ENCODE measurements around the gene TRANK1.

TRANK1 gene

GRCh38 chr3:36944641-36945270 is at the start of gene TRANK1:
Gene TRANK1 (minus strand): TSS chr3:36945054. CDS start chr3:36944809, 245 bp downstream.
- in situ Hi-C loops (cut with HindIII; ENCODE audit: low pct_unique_long_range_greater_than_20kb, low sequenced_read_pairs) = no loop called here
- TF ChIP-seq JUND (IDR thresholded peaks at IDR 0.05; ENCODE audit: low read depth) = no peak
- peak in 1 of 2 experiments; percentile 42 for DNase-seq (ENCODE audit: low read depth in 1 of 2, low spot score in 1 of 2)

GRCh38 chr3:36993326-36994283 is 48.8 kb upstream of the TRANK1 start, which contains the start of gene MLH1:
Gene MLH1 (plus strand): TSS chr3:36993518. CDS start chr3:36993548, 30 bp downstream.
- TF ChIP-seq JUND (IDR thresholded peaks at IDR 0.05; ENCODE audit: low read depth) = no peak
- DNase-seq (ENCODE audit: low read depth in 1 of 2, low spot score in 1 of 2) = peak; percentile 79 to 100
- in situ Hi-C loops (cut with HindIII; ENCODE audit: low pct_unique_long_range_greater_than_20kb, low sequenced_read_pairs) = no loop called here

DNA sequence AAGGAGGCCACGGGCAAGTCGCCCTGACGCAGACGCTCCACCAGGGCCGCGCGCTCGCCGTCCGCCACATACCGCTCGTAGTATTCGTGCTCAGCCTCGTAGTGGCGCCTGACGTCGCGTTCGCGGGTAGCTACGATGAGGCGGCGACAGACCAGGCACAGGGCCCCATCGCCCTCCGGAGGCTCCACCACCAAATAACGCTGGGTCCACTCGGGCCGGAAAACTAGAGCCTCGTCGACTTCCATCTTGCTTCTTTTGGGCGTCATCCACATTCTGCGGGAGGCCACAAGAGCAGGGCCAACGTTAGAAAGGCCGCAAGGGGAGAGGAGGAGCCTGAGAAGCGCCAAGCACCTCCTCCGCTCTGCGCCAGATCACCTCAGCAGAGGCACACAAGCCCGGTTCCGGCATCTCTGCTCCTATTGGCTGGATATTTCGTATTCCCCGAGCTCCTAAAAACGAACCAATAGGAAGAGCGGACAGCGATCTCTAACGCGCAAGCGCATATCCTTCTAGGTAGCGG is 48.0 kb upstream of the TRANK1 start, which contains the start of gene EPM2AIP1:
Gene EPM2AIP1 (minus strand): TSS at position 326 of the 520 bp plus-strand sequence. CDS start 54 bp downstream, at position 272.
- in situ Hi-C loops (cut with HindIII; ENCODE audit: low pct_unique_long_range_greater_than_20kb, low sequenced_read_pairs) = no loop called here
- no peak for TF ChIP-seq JUND (IDR thresholded peaks at IDR 0.05; ENCODE audit: low read depth)
- DNase-seq (ENCODE audit: low read depth in 1 of 2, low spot score in 1 of 2) = peak in 1 of 2 experiments; percentile 100

GRCh38 chr3:36991923-36992805 is 47.3 kb upstream of the TRANK1 start:
- in situ Hi-C loops (cut with HindIII; ENCODE audit: low pct_unique_long_range_greater_than_20kb, low sequenced_read_pairs) = no loop called here
- peak in 1 of 2 experiments; percentile 37 for DNase-seq (ENCODE audit: low read depth in 1 of 2, low spot score in 1 of 2)
- TF ChIP-seq JUND (IDR thresholded peaks at IDR 0.05; ENCODE audit: low read depth) = no peak

- in situ Hi-C loops (cut with HindIII; ENCODE audit: low pct_unique_long_range_greater_than_20kb, low sequenced_read_pairs) = no loop called here
- DNase-seq (ENCODE audit: low read depth in 1 of 2, low spot score in 1 of 2) = no peak
- TF ChIP-seq JUND (IDR thresholded peaks at IDR 0.05; ENCODE audit: low read depth) = no peak
Observed at GRCh38 chr3:36991147-36991546, 46.3 kb upstream of the TRANK1 start.

GRCh38 chr3:36989568-36989967 is 44.7 kb upstream of the TRANK1 start:
- in situ Hi-C loops (cut with HindIII; ENCODE audit: low pct_unique_long_range_greater_than_20kb, low sequenced_read_pairs) = no loop called here
- no peak for DNase-seq (ENCODE audit: low read depth in 1 of 2, low spot score in 1 of 2)

DNA sequence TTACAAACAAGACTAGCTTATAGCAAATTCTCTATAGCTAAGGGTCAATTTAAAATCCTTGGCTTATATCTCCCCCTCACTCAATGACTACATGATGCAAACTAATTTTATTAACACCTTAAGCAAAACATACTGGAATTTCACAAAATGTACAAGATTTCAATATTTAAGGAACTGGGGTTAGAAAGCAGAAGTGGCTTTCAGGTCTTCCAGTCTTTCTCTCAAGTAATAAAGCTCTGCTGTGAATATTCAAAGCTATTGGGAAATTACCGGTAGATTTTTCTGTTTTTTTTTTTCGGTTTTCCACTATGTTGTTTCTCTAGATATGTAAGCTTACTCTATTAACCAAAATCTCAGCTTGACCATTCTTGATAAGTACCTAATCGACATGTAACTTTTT is 44.2 kb upstream of the TRANK1 start:
- in situ Hi-C loops (cut with HindIII; ENCODE audit: low pct_unique_long_range_greater_than_20kb, low sequenced_read_pairs) = no loop called here
- no peak for TF ChIP-seq JUND (IDR thresholded peaks at IDR 0.05; ENCODE audit: low read depth)
- no peak for DNase-seq (ENCODE audit: low read depth in 1 of 2, low spot score in 1 of 2)

More at GRCh38 chr3:36989568-36989967, 44.7 kb upstream of the TRANK1 start:
- TF ChIP-seq JUND (IDR thresholded peaks at IDR 0.05; ENCODE audit: low read depth) = no peak

GRCh38 chr3:36988356-36988755 is 43.5 kb upstream of the TRANK1 start:
- no peak for DNase-seq (ENCODE audit: low read depth in 1 of 2, low spot score in 1 of 2)
- in situ Hi-C loops (cut with HindIII; ENCODE audit: low pct_unique_long_range_greater_than_20kb, low sequenced_read_pairs) = no loop called here
- no peak for TF ChIP-seq JUND (IDR thresholded peaks at IDR 0.05; ENCODE audit: low read depth)

DNA sequence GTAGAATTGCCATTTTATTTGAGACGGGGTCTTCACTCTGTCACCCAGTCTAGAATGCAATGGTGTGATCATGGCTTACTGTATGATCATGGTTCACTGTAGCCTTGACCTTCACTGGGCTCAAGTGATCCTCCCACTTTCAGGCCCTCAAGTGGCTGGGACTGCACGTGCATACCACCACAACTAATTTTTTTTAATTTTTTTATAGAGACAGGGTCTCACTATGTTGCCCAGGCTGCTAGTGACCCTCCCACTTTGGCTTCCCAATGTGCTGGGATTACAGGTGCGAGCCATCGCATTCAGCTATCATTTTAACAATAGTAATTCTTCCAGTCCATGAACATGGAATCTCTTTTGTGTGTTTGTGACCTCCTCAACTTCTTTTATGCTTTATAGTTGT is 36.2 kb upstream of the TRANK1 start:
- DNase-seq (ENCODE audit: low read depth in 1 of 2, low spot score in 1 of 2) = no peak
- TF ChIP-seq JUND (IDR thresholded peaks at IDR 0.05; ENCODE audit: low read depth) = no peak
- in situ Hi-C loops (cut with HindIII; ENCODE audit: low pct_unique_long_range_greater_than_20kb, low sequenced_read_pairs) = no loop called here

DNA sequence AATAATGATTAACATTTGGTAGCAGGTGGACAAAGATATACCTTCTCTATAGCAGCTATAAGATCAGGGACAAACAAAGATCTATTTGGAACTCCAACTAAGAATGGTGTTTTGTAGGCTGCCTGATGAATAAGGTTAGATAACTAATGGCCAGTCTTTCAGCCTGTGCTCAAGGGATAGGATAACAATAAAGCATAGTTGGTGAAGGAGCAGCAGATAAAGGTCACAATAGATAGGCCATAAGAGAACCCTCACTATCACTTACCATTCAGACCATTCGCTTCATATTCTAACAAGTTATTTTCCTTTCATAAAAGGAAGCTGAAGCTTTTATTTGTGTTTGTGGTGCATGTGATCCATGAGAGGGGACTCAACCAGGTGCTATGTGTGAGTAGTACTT is 28.3 kb upstream of the TRANK1 start:
- in situ Hi-C loops (cut with HindIII; ENCODE audit: low pct_unique_long_range_greater_than_20kb, low sequenced_read_pairs) = no loop called here
- no peak for DNase-seq (ENCODE audit: low read depth in 1 of 2, low spot score in 1 of 2)
- TF ChIP-seq JUND (IDR thresholded peaks at IDR 0.05; ENCODE audit: low read depth) = no peak

GRCh38 chr3:36972163-36972562 is 27.3 kb upstream of the TRANK1 start:
- no peak for DNase-seq (ENCODE audit: low read depth in 1 of 2, low spot score in 1 of 2)
- in situ Hi-C loops (cut with HindIII; ENCODE audit: low pct_unique_long_range_greater_than_20kb, low sequenced_read_pairs) = no loop called here
- no peak for TF ChIP-seq JUND (IDR thresholded peaks at IDR 0.05; ENCODE audit: low read depth)

Data from T47D (cell line).